ENCODE data around the gene NCS1.

DNA sequence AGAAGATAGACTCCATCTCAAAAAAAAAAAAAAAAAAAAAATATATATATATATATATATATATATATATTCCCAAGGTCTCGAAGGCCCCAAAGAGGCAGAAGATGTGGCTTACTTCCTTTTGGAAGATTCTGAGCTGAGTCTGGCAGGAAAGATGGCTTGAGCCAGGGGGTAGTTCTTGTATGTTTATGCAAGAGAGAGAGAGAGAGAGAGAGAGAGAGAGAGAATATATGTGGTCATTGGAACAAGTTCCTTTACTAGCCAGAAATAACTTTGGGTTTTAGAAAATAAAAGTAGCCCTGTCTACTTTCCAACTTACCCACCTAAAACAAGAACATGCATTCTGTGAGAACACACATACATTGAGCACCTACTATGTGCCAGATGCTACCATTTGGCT, 17.6 kb downstream of the NCS1 start:
- TF ChIP-seq, protein P1, sequence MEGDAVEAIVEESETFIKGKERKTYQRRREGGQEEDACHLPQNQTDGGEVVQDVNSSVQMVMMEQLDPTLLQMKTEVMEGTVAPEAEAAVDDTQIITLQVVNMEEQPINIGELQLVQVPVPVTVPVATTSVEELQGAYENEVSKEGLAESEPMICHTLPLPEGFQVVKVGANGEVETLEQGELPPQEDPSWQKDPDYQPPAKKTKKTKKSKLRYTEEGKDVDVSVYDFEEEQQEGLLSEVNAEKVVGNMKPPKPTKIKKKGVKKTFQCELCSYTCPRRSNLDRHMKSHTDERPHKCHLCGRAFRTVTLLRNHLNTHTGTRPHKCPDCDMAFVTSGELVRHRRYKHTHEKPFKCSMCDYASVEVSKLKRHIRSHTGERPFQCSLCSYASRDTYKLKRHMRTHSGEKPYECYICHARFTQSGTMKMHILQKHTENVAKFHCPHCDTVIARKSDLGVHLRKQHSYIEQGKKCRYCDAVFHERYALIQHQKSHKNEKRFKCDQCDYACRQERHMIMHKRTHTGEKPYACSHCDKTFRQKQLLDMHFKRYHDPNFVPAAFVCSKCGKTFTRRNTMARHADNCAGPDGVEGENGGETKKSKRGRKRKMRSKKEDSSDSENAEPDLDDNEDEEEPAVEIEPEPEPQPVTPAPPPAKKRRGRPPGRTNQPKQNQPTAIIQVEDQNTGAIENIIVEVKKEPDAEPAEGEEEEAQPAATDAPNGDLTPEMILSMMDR (IDR thresholded peaks at IDR 0.05; ENCODE audit: insufficient read depth, low read depth, low read length): no peak
- TF ChIP-seq EZH2 (IDR thresholded peaks at IDR 0.05; ENCODE audit: insufficient read depth, low read length): no peak

Data from astrocyte (in vitro differentiated cells and primary cell).